ENCODE data around the gene ZWILCH. TPM values are rescaled to one million over a fixed set of nuclear protein-coding genes. Genes with fewer than 3 reads are reported as not detected.
A peak's percentile ranks its signal among the peaks of the same experiment; 100 is the strongest.

ZWILCH gene
- total and polyA plus RNA-seq, 2 of the 4 experiments (the other 2 are of a cell fraction), result 10.5 to 22.2 TPM

- intact Hi-C loops (cut with micrococcal nuclease), result no loop called here
- no peak overlapping the region for H3K27ac ChIP-seq (ENCODE audit: insufficient read depth, low read length)
- ATAC-seq (ENCODE audit: low read depth), result no peak
- H2BK5ac ChIP-seq (ENCODE audit: low read depth, low read length, poor library complexity, severe bottlenecking), result no peak overlapping the region
- H2AK9ac ChIP-seq (replicated peaks; ENCODE audit: low read depth, low read length, poor library complexity), result peak overlapping the region; percentile 50
- DNase-seq, result no peak
- H3K4me3 ChIP-seq (ENCODE audit: insufficient read depth, low read depth, low read length), result no peak overlapping the region
- peak overlapping the region; percentile 47 for H2AFZ ChIP-seq (replicated peaks; ENCODE audit: low read length, poor library complexity)
- H3K9me3 ChIP-seq (ENCODE audit: control insufficient read depth, insufficient read depth, low read length), result no peaks in the 10 kb centered on the region
- H3K9me1 ChIP-seq (ENCODE audit: insufficient read depth, low read length), result peaks cover 6% of the 10 kb centered on the region
- no peak overlapping the region for H4K5ac ChIP-seq (ENCODE audit: low read depth, low read length)
- no peak overlapping the region for H3K4ac ChIP-seq (ENCODE audit: low read depth, low read length)
- H3K14ac ChIP-seq (replicated peaks; ENCODE audit: low read depth, low read length), result no peak overlapping the region
- H3K23ac ChIP-seq (ENCODE audit: low read depth, low read length), result no peak overlapping the region
- H3K79me1 ChIP-seq (ENCODE audit: low read depth in 1 of 2, low read length in 2 of 2), result peaks cover 0 to 3% of the 10 kb centered on the region in 2 experiments; a peak in 1 of 4 replicates
- H4K8ac ChIP-seq (ENCODE audit: low read depth in 2 of 2, low read length in 2 of 2), result no peak overlapping the region
- ChIA-PET POLR2A (ENCODE audit: unreplicated experiment) (no interaction called here), CTCF (no interaction called here)
- H2AK5ac ChIP-seq (ENCODE audit: low read depth, low read length), result peak overlapping the region; percentile 14; the same call in 1 of the 2 replicates
- no TSS peak for BruUV-seq (replicated peaks)
- in situ Hi-C loops (cut with MboI; ENCODE audit: low sequenced_read_pairs), result no loop called here
- no peak overlapping the region for H2BK120ac ChIP-seq (ENCODE audit: low read depth, low read length)
- H2BK20ac ChIP-seq (ENCODE audit: low read depth, low read length), result no peak overlapping the region
- no peaks in the 10 kb centered on the region for H3K36me3 ChIP-seq (ENCODE audit: control insufficient read depth, insufficient read depth, low read length)
- dilution Hi-C loops (cut with HindIII; ENCODE audit: low sequenced_read_pairs, unreplicated experiment), result no loop called here
- no peak overlapping the region for H4K91ac ChIP-seq (ENCODE audit: insufficient read depth, low read depth, low read length)
- H3K56ac ChIP-seq (ENCODE audit: extremely low read depth, insufficient read depth, low read length), result no peak overlapping the region
- 88% methylated on average over 6 of the region's 18 CpGs; no CpG with 5 or more reads in 1 of the 2 experiments for WGBS, 2 experiments (ENCODE audit: extremely low coverage in 2 of 2, insufficient read length in 1 of 2)
- no peaks in the 10 kb centered on the region for H4K20me1 ChIP-seq (ENCODE audit: insufficient read depth, low read length)
- no peak overlapping the region for H3K9ac ChIP-seq (ENCODE audit: low read depth, low read length)
- H3K4me1 ChIP-seq (ENCODE audit: control insufficient read depth, insufficient read depth, low read length), result peaks cover 11% of the 10 kb centered on the region
- H3K18ac ChIP-seq (ENCODE audit: low read depth, low read length), result no peak overlapping the region
- no peak overlapping the region for H3K4me2 ChIP-seq (ENCODE audit: low read depth, low read length)
- no peak overlapping the region for H2BK15ac ChIP-seq (ENCODE audit: low read depth, low read length)
- no peaks in the 10 kb centered on the region for H3K27me3 ChIP-seq (ENCODE audit: control insufficient read depth, insufficient read depth, low read length)
- TF ChIP-seq CEBPB (IDR thresholded peaks at IDR 0.05; ENCODE audit: low read depth, low read length), result no peak
- TF ChIP-seq CTCF (conservative IDR thresholded peaks at IDR 0.05; ENCODE audit: low read depth, low read length), result no peak
- TF ChIP-seq MXI1 (IDR thresholded peaks at IDR 0.05; ENCODE audit: borderline replicate concordance, low read depth, low read length), result no peak
- no peak for TF ChIP-seq RCOR1 (IDR thresholded peaks at IDR 0.05; ENCODE audit: insufficient replicate concordance, low read length)
- TF ChIP-seq, protein P1, sequence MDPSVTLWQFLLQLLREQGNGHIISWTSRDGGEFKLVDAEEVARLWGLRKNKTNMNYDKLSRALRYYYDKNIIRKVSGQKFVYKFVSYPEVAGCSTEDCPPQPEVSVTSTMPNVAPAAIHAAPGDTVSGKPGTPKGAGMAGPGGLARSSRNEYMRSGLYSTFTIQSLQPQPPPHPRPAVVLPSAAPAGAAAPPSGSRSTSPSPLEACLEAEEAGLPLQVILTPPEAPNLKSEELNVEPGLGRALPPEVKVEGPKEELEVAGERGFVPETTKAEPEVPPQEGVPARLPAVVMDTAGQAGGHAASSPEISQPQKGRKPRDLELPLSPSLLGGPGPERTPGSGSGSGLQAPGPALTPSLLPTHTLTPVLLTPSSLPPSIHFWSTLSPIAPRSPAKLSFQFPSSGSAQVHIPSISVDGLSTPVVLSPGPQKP (IDR thresholded peaks at IDR 0.05; ENCODE audit: borderline replicate concordance, low read depth, low read length), result no peak
- no peak for TF ChIP-seq MAZ (IDR thresholded peaks at IDR 0.05; ENCODE audit: borderline replicate concordance, low read depth, low read length)
- no peak for TF ChIP-seq FOS (IDR thresholded peaks at IDR 0.05; ENCODE audit: low read depth, low read length)
- no peak for TF ChIP-seq MAFK (IDR thresholded peaks at IDR 0.05; ENCODE audit: low read depth, low read length)
- no peak for TF ChIP-seq RFX5 (IDR thresholded peaks at IDR 0.05; ENCODE audit: low read depth, low read length)
- TF ChIP-seq NFE2L2 (IDR thresholded peaks at IDR 0.05; ENCODE audit: low read depth, low read length), result no peak
- TF ChIP-seq CHD1 (IDR thresholded peaks at IDR 0.05; ENCODE audit: low read depth, low read length), result no peak
- TF ChIP-seq SMC3 (IDR thresholded peaks at IDR 0.05; ENCODE audit: low read depth, low read length), result no peak
- no peak for TF ChIP-seq RAD21 (IDR thresholded peaks at IDR 0.05; ENCODE audit: low read length)
- TF ChIP-seq POLR2A (IDR thresholded peaks at IDR 0.05; ENCODE audit: low read depth, low read length), result no peak
- no peak for TF ChIP-seq BHLHE40 (IDR thresholded peaks at IDR 0.05; ENCODE audit: low read depth, low read length)
These were observed 59.3 kb downstream of the ZWILCH start for GRCh38 chr15:66564136-66565041.
